HUES64 (cell line): ENCODE results near the gene RNF10.
"Not testable (repeated sequence)": the region's sequence is repeated elsewhere in the genome, so short reads cannot be mapped to it uniquely, and the experiment has no call there.

Experiments used
- H3K27ac ChIP-seq: 2 replicates; pipeline ENCODE4 v1.7.0; 2013; ENCODE audit warnings: low read depth, low read length, inconsistent platforms
- H3K27me3 ChIP-seq: 2 replicates; pipeline ENCODE4 v1.6.1; 2013; ENCODE audit warnings: mild to moderate bottlenecking, low read length; ENCODE audit not compliant: insufficient read depth
- H3K36me3 ChIP-seq: 2 replicates; pipeline ENCODE4 v1.6.1; 2013; ENCODE audit warnings: mild to moderate bottlenecking, low read length; ENCODE audit not compliant: insufficient read depth
- H3K4me1 ChIP-seq: 2 replicates; pipeline ENCODE4 v1.6.1; 2013; ENCODE audit warnings: mild to moderate bottlenecking, low read length, moderate library complexity; ENCODE audit not compliant: insufficient read depth
- H3K4me3 ChIP-seq: 2 replicates; pipeline ENCODE4 v1.5.1; 2013; ENCODE audit warnings: mild to moderate bottlenecking, low read length, moderate library complexity
- H3K9ac ChIP-seq: 2 replicates; pipeline ENCODE4 v1.6.1; 2013; ENCODE audit warnings: mild to moderate bottlenecking, low read depth, low read length
- H3K9me3 ChIP-seq: 2 replicates; pipeline ENCODE4 v1.6.1; 2013; ENCODE audit warnings: low read depth, low read length; ENCODE audit not compliant: insufficient read depth
- WGBS: fragments of 150-250, 120-280 bp; methylation state at CpG from one replicate; pipeline ENCODE4 v1.1.7; 2013; ENCODE audit warnings: missing lambda C conversion rate; 5-methylcytosine and 5-hydroxymethylcytosine counted together

RNF10 gene

DNA sequence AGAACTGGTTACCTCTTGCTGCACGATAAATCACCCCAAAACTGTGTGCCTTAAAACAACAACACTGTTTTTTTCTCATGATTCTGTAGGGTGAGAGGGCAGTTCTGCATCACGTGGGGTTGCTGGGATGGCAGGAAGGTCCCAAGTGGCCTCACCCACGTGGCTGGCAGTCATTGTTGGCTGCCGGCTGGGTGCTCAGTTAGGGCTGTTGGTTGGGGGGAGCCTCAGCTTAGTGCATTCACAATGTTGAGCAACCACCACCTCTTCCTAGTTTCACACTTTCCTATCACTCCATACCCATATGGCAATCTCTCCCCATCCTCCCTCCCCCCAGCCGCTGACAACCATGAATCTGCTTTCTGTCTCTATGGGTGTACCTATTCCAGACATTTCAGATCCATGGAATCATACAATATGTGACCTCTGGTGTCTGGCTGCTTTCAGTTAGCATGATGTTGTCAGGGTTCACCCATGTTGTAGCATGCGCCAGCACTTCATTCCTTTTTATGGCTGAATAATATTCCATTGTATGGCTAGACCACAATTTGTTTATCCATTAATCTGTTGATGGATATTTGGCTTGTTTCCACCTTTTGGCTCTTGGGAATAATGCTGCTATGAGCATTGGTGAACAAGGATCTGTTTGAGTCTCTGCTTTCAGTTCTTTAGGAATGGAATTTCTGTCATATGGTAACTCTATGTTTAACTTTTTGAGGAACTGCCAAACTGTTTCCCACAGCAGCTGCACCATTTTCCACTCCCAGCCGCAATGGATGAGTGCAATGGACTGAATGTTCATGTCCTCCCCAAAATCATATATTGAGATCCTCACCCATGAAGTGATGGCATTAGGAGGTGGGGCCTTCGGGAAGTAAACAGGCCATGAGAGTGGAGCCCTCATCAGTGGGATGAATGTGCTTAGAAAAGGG is 58.2 kb downstream of the RNF10 start:
- Histone ChIP-seq H3K4me1 (0 out of 2 replicates have a peak, but pooled peaks cover 4% of the 10 kb centered on the region), H3K27me3 (no peaks in the 10 kb centered on the region), H3K9me3 (no peaks in the 10 kb centered on the region), H3K36me3 (no peaks in the 10 kb centered on the region), H3K4me3 (no peak overlapping the region), H3K27ac (no peak overlapping the region), H3K9ac (no peak overlapping the region)
- WGBS: 81% methylated on average over 7 of the region's 8 CpGs

DNA sequence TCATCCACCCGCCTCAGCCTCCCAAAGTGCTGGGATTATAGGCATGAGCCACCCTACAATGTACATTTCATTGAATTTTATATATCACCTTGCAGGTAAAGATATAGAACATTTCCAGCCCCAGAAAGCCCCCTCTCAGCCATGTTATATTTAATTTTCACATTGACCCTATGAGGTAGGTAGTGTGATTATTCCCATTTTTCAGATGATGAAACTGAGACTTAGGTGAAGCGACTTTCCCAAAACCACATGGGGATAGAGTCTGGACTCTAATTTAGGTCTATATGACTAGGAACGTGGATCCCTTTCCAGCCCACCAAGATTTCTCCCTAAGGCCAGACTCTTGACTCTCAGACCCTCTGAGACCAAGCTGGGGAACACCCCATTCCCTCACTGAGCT is 62.7 kb downstream of the RNF10 start:
- peaks cover 7% of the 10 kb centered on the region; the same call in 1 of the 2 replicates for H3K4me1 ChIP-seq
- WGBS: 98% methylated on average over 3 of the region's 3 CpGs
- H3K27ac ChIP-seq: no peak overlapping the region
- H3K9me3 ChIP-seq: no peaks in the 10 kb centered on the region
- no peaks in the 10 kb centered on the region for H3K27me3 ChIP-seq
- H3K36me3 ChIP-seq: no peaks in the 10 kb centered on the region
- no peak overlapping the region for H3K9ac ChIP-seq
- H3K4me3 ChIP-seq: no peak overlapping the region

DNA sequence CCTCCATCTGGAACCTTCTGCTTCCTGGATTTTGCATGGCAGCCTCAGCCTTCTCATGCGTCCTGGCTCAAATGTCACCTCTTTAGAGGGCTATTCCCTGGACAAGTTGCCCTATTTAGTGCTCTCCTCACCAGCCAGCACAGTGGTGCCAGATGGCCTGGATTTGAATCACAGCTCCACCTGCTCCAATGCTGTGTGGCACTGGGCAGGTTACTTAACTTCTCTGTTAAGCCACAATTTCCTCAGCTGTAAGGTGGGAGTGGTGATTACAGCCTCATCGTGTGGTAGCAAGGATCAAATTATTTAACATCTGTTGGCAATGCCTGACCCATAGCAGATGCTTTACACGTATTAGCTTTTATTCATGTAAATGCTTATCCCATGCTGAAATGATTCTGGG is 63.7 kb downstream of the RNF10 start:
- H3K27ac ChIP-seq: no peak overlapping the region
- no peak overlapping the region for H3K4me3 ChIP-seq
- no peak overlapping the region for H3K9ac ChIP-seq
- no peaks in the 10 kb centered on the region for H3K36me3 ChIP-seq
- peaks cover 7% of the 10 kb centered on the region; the same call in 1 of the 2 replicates for H3K4me1 ChIP-seq
- no peaks in the 10 kb centered on the region for H3K27me3 ChIP-seq
- no peaks in the 10 kb centered on the region for H3K9me3 ChIP-seq
- 84% methylated on average over 3 of the region's 3 CpGs for WGBS

DNA sequence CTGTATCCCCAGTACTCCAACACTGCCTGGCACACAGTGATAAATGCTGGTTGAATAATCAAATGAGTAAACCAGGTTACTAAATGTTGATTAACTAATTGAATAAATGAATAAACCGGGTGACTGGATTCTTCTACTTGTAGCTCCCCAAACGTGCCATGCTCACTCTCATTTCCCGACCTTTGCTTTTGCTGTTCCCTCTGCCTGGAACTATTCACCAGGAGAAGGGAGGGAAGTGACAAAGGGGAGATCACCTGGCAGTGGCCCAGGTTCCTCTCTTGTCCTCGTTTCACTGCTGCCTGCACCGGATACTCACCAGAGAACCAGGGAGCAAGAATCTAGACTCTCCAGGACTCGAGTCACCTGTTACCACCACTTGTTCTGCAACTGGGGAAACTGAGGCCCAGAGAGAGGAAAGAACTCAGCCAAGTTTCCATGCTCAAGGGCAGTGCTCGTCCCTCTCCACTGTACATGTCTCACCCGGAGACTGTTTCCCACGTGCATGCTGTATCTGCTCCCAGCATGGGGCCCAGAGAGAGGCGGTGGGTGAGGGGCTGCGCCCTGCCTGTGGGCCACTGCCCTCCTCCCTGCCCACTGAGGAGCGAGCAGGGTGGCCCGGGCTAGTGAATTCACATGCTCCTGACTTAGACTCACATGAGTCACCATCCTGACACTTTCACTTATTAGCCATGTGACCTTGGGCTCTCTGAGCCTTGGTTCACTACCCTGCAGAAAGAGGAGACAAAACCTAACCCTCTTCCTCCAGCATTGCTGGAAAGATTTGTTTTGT is 64.7 kb downstream of the RNF10 start:
- Histone ChIP-seq H3K4me1 (peaks cover 7% of the 10 kb centered on the region; the same call in 1 of the 2 replicates), H3K9me3 (no peaks in the 10 kb centered on the region), H3K4me3 (no peak overlapping the region), H3K9ac (no peak overlapping the region), H3K27ac (no peak overlapping the region), H3K36me3 (no peaks in the 10 kb centered on the region), H3K27me3 (no peaks in the 10 kb centered on the region)
- 64% methylated on average over 13 of the region's 13 CpGs for WGBS

DNA sequence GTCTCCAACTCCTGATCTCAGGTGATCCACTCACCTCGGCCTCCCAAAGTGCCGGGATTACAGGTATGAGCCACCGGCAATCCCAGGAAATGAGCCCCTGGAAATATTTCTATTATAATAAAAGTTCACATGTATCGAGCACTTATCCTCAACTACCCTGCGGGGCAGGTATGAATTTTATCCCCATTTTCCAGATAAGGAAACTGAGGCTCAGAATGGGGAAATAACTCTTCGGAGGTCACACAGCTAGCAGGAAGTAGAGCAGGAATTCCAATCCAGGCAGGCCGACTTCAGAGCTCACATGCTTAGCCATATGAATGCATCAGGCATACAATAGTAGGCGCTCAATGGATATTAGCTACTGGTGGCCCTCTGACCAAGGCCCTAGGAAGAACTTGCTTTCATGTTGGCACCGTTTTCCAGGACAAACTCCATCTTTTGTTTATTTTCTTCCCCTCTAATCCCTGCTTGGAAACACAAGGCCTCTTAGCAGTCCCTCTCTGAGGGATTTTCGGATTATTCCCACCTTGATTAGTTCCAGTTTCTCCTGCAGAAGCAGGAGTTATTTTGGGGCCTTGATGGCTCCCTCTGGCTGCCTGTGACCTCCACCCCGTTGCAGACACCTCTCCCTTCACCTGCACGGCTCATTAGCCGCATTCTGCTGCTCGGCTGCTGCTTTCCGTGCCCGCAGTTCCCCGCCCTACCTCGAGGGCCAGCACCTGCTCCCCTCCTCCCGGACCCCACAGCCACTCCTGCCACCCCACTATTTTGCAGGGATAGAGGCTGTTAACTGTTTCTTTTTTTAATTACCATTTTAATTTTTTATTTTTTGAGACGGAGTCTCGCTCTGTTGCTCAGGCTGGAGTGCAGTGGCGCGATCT is 65.8 kb downstream of the RNF10 start:
- H3K27ac ChIP-seq: no peak overlapping the region
- no peak overlapping the region for H3K9ac ChIP-seq
- H3K4me3 ChIP-seq: no peak overlapping the region
- WGBS: 71% methylated on average over 21 of the region's 23 CpGs
- peaks cover 7% of the 10 kb centered on the region; the same call in 1 of the 2 replicates for H3K4me1 ChIP-seq
- H3K9me3 ChIP-seq: no peaks in the 10 kb centered on the region
- H3K27me3 ChIP-seq: no peaks in the 10 kb centered on the region
- H3K36me3 ChIP-seq: no peaks in the 10 kb centered on the region

DNA sequence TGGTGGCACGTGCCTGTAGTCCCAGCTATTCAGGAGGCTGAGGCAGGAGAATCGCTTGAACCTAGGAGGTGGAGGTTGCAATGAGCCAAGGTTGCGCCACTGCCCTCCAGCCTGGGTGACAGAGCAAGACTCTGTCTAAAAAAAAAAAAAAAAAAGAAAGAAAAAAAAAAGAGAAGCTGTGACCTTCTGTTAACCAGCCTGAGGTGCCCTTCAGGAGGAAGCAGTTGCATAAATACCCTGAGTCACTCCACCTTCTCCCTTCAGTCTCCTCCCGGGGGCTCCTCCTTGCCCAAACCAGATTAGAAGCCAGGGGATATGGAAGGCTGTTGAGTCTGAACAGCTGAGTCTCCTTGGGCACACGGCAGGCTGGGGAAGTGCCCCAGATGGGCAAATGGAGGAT is 68.3 kb downstream of the RNF10 start:
- H3K36me3 ChIP-seq, H3K27me3 ChIP-seq, H3K9ac ChIP-seq, H3K4me1 ChIP-seq, H3K27ac ChIP-seq, H3K4me3 ChIP-seq, H3K9me3 ChIP-seq: not testable (repeated sequence)
- 85% methylated on average over 5 of the region's 5 CpGs for WGBS

DNA sequence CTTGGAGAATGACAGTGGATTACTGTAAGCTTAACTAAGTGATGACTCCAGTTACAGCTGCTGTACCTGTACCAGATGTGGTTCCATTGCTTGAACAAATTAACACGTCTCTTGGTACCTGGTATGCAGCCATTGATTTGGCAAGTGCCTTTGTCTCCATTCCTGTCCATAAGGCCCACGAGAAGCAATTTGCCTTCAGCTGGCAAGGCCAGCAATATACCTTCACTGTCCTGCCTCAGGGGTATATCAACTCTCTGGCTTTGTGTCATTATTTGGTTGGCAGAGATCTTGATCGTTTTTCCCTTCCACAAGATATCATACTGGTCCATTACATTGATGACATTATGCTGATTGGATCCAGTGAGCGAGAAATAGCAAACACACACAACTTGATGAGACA is 76.4 kb downstream of the RNF10 start:
- Histone ChIP-seq H3K27me3 (no peaks in the 10 kb centered on the region), H3K9me3 (no peaks in the 10 kb centered on the region), H3K9ac (no peak overlapping the region), H3K4me1 (no peaks in the 10 kb centered on the region), H3K4me3 (no peak overlapping the region), H3K27ac (no peak overlapping the region), H3K36me3 (no peaks in the 10 kb centered on the region)
- 91% methylated on average over 4 of the region's 4 CpGs for WGBS

DNA sequence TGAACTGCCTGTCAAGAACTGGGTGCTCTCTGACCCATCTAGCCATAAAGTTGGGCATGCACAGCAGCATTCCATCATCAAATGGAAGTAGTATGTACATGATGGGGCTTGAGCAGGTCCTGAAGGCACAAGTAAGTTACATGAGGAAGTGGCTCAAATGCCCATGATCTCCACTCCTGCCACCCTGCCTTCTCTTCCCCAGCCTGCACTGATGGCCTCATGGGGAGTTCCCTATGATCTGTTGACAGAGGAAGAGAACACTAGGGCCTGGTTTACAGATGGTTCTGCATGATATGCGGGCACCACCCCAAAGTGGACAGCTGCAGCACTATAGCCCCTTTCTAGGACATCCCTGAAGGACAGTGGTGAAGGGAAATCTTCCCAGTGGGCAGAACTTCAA is 77.4 kb downstream of the RNF10 start:
- not testable (repeated sequence) for H3K27ac ChIP-seq, H3K9ac ChIP-seq, H3K36me3 ChIP-seq, H3K9me3 ChIP-seq, H3K4me3 ChIP-seq, H3K4me1 ChIP-seq, H3K27me3 ChIP-seq
- whole genome bisulfite sequencing: 89% methylated on average over 1 of the region's 1 CpG

DNA sequence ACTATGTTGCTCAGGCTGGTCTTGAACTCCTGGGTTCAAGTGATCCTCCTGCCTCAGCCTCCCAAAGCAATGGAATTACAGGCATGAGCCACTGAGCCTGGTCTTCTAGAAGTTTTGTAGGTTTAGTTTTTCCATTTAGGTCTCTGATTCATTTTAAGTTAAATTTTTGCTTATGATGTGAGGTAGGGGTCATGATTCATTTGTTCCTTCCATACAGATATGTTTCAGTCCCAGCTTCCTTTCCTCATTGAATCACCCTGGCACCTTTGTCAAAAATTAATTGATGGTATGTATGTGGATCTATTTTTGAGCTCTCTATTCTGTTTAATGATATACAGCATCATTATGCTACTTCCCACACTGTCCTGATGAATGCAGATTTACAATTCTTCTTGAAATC is 80.7 kb downstream of the RNF10 start:
- Histone ChIP-seq H3K9me3 (no peaks in the 10 kb centered on the region), H3K27ac (no peak overlapping the region), H3K4me1 (peaks cover 10% of the 10 kb centered on the region; the same call in 1 of the 2 replicates), H3K9ac (no peak overlapping the region), H3K36me3 (no peaks in the 10 kb centered on the region), H3K4me3 (no peak overlapping the region), H3K27me3 (no peaks in the 10 kb centered on the region)

DNA sequence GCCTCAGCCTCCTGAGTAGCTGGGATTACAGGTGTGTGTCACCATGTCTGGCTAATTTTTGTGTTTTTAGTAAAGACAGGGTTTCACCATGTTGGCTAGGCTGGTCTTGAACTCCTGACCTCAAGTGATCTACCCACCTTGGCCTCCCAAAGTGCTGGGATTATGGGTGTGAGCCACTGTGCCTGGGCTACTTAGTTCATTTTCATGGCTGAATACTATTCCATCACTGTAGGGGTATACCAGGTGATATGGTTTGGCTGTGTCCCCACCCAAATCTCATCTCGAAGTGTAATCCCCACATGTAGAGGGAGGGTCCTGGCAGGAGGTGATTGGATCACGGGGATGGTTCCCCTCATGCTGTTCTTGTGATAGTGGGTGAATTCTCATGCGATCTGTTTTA is 83.0 kb downstream of the RNF10 start:
- H3K36me3 ChIP-seq, H3K9ac ChIP-seq, H3K27me3 ChIP-seq, H3K9me3 ChIP-seq, H3K27ac ChIP-seq, H3K4me3 ChIP-seq: not testable (repeated sequence)
- 94% methylated on average over 3 of the region's 3 CpGs for WGBS
- H3K4me1 ChIP-seq: peaks cover 10% of the 10 kb centered on the region; the same call in 1 of the 2 replicates
